ELR (cell line): ENCODE data around the gene FMO2.

Experiments
- DNase-seq: peaks from one replicate; pipeline ENCODE4 v3.0.0-alpha.2; 2015; ENCODE audit warnings: low read depth

FMO2 gene

GRCh38 chr1:171174560-171175294, 10.4 kb upstream of the FMO2 start:
- DNase-seq = no peak

GRCh38 chr1:171177261-171177660, 7.8 kb upstream of the FMO2 start:
- DNase-seq = no peak

DNA sequence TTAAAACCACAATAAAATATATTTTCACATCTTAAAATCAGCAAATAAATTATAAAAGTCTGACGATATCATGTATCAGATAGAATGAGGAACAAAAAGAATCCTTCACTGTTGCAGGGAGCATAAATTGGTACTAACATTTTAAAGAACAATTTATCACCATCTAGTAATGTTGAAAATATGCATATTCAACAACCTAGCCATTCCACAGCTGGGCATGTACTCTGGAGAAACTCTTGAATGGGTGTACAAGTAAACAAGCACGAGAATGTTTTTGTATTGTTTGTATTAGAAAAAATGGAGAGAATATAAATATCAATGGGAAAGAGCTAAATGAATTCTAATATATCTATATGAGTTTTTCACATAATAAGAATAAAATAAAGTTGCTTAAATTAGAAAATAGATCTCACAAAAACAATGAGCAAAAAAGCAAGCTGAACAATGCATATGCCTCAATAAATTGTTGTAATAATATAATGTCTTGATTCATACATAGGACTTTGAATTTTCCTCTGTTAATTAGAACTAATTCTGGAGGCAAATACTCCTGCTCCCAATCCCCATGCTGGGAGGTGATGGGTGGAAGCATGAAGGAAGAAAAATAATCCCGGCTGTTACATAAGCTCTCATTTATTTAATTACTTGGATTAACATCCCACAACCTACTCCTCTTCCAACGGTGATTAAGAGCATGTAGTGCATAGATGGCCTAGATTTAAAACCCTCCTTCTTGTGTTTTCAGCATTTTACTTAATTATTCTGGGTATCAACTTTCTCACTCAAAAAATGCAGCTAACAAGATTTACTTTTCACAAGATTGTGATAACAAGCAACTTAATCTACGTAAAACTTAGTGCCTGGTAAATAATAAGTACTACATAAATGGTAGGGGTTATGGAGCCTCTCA, 5.5 kb upstream of the FMO2 start:
- DNase-seq = no peak

GRCh38 chr1:171180670-171181069, 4.4 kb upstream of the FMO2 start:
- DNase-seq = no peak

- DNase-seq = peak; percentile 60
Measured at GRCh38 chr1:171188388-171189266, 3.5 kb downstream of the FMO2 start.

- no peak for DNase-seq
Measured at GRCh38 chr1:171191992-171192391, 6.9 kb downstream of the FMO2 start.

DNA sequence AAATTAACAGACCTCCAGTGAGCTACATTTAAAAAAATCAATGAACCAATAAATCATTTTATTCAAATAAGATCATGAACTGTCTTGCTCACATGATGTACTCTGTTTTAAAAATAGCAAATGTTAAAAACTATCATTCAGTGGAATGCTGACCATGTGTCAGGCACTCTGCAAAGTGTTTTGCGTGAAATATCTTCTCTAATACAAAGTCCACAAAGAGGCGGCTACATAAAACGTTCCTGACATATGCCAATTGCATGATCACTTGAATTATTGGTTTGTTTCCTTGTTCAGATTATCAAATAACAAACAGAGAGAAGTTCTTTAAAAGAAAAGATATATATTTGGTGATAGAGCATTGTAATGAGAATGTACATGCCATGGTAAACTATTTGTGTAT, 10.7 kb downstream of the FMO2 start:
- DNase-seq = no peak

DNA sequence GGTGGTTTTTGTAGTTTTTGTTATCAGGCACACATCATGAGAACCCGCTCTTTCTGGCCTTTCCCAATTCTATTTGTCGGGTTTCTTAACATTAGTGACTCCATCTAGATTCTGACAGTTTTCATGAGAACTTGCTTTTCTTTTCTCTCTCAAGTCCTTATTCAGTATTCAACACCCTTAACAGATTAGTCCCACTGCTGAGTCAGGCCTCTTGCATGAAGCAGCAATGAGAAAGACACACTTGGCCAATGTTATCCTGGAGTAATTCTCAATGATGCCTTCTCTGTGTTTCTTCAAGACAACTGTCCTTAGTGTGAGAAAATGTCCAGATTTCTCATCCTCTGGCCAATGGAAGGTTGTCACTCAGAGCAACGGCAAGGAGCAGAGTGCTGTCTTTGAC, 11.3 kb downstream of the FMO2 start:
- no peak for DNase-seq

DNA sequence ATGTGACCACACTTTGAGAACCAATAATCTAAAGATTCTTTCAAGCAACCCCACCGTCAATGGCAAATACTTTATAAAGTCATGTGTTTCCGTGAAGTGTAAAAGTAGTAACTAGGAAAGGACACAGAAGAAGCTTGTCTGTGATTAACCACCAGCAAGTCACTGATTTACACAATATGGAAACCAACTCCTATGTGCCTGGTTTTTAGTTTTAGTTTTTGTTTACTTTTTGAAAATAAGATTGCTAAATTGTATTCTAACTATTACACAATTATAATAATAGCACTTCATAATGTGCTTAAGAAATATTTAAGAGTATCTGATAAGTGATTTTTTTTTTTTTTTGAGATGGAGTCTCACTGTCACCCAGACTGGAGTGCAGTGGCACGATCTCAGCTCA, 13.0 kb downstream of the FMO2 start:
- no peak for DNase-seq

GRCh38 chr1:171204296-171204695, 19.2 kb downstream of the FMO2 start:
- no peak for DNase-seq

DNA sequence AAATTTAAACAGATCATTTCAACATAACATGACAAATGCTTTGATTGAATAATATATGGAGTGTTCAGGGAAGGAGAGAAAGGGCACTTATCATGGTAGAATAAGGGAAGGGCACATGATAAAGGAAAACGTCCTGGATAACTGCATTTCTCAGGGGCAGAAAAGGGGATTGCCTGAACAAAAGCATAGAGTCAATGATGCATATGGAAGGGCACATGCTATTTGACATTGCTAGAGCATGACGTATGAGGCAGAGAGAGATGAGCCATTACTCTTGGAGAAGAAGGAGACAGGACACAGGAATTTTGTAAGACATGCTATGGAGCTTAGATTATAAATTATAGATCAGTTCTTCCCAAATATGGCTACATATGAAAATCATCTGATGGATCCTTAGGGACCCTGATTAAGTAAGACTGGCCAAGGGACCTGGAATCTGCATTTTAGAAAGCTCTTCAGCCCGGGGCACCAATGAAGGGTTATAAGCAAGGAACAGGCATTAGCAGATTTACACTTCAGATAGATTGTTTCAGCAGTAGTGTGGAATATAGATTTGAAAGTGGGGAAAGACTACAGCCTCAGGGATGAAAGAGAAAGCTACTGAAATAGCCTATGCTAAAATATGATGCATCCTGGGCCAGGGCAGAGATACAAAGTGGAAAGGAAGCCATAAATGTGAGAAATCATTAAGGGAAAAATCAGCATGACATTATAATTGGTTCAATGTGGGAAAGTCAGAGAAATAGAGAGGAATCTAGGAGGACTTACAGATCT, 21.3 kb downstream of the FMO2 start:
- DNase-seq = no peak

DNA sequence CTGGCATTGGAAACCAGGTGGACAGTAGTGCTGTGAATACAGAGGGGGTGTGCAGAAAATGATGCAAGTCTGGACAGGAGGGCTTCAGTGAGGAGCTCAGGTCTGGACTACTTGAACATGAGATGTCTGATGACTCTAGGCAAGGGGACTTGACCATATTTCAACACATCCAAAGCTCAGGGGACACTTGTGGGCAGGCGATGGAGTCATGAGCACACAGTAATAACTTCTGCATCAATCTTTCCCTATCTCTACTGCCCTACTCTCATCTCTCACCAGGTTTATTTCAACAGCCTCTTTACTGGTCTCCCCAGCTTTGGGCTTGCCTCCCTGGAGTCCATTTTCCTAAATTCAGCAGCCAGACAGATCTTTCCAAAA, 21.9 kb downstream of the FMO2 start:
- DNase-seq = no peak

DNA sequence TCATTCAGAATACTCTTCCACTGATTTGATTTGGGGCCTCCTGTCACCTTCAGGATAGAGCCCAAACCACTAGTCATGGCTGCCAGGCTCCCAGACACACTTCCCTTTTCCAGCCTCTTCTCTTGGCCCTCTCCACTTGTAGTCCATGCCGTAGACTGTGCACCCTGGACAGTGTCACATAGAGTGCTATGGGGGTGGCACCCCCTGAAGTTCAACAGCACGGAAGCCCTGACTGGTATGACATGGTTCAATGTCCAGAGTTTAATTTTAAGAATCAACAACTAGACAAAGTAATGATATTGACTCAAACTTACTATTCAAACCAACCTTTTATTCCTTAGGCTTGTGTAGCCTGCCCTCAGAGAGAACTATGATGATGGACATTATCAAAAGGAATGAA, 22.3 kb downstream of the FMO2 start:
- DNase-seq = no peak

- no peak for DNase-seq
Measured at GRCh38 chr1:171210355-171210754, 25.3 kb downstream of the FMO2 start.

DNA sequence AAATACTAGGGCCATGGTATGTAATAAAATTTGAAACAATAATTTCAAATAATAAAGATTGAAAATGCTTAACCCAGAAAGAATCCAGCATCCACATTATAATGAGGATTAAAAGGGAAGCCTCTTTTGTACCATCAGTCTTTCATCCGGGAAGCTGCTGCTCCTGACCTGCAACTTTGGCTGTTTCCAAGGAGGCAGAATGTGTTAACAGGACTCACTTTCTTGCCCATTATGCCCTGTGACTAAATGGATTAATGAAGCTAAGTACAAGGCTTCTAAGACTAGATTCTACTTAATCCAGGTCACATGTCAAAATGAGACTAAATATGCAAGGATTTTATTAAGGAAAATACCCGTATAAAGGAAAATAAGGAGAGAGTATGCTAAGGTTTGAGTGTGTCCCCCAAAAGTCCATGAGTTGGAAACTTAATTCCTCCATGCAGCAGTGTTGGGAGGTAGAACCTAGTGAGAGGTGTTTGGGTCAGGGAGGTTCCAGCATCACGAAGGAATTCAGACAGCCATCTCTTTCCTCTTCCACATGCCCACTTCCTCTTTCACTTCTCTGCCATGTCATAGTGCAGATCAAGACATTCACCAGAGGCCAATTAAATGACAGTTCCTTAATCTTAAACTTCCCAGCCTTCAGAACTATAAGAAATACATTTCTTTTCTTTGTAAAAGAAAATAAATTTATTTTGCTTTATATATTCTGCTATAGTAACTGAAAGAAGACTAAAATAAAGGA, 27.7 kb downstream of the FMO2 start:
- no peak for DNase-seq

GRCh38 chr1:171213559-171214454, 28.7 kb downstream of the FMO2 start:
- no peak for DNase-seq

DNA sequence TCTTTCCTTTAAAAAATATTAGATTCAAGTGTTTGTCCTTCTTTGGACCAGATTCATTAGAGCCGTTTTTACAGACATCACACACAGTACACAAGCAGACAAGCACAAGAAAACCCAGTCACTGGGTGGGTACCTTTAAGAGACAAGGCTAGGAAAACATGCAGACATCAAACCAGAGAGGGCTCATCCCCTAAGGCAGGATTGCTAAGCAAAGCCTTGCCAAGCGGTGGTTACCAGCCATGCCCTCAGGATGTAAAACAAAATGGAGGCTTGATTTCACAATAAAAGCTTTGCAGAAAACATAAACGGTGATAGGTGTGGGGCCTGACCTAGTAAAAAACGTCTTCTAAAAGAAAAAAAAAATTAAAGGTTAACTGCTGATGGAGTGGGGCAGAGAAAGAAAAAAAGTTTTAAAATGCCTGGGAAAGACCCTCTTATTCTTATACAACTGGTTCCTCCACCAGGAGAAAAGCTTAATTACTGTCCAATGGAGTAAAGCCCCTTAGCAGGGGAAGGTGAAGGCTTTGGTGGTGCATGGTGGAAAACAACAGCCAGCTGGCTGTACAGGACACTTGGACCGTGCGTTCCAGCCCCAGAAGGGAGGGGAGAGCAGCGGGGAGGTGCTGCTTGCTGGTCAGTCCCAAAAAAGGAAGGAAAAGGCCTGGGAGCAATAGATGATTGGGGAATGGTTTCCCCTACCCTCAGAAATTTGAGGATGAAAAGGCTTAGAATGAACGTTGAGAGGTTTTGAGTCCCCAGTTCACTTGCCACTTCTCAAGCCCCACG, 32.8 kb downstream of the FMO2 start:
- peak; percentile 42 for DNase-seq

- no peak for DNase-seq
Measured at GRCh38 chr1:171218661-171219060, 33.6 kb downstream of the FMO2 start.
